GM19438 (cell line): Measurements from ENCODE around the gene MLX.
"Not testable (repeated sequence)": the region's sequence is repeated elsewhere in the genome, so short reads cannot be mapped to it uniquely, and the experiment has no call there.

Experiments
- ATAC-seq: cut with Tn5 transposase; IDR thresholded peaks from one replicate; pipeline ENCODE4 v1.9.1; 2021; ENCODE audit warnings: low read depth; ENCODE audit not compliant: unreplicated experiment

Gene MLX

GRCh38 chr17:42613699-42614295 is 46.9 kb downstream of the MLX start:
- no peak for ATAC-seq

GRCh38 chr17:42617956-42618431 is 51.1 kb downstream of the MLX start:
- ATAC-seq, result no peak

- peak; percentile 80 for ATAC-seq
Measured at GRCh38 chr17:42618442-42619150, 51.7 kb downstream of the MLX start.

- ATAC-seq, result not testable (repeated sequence)
Measured at GRCh38 chr17:42621987-42622386, 55.1 kb downstream of the MLX start.
